BJ (cell line): ENCODE data around the gene ASCL5. TPM values are rescaled to one million over a fixed set of nuclear protein-coding genes. Genes with fewer than 3 reads are reported as not detected.

Experiments
- CTCF ChIA-PET: fragments of 350-600 bp; formaldehyde crosslinking; extraction: SDS; loops from one replicate; lab custom pipeline; 2021; ENCODE audit warnings: antibody characterized with exemption, inconsistent platforms; lab: Yijun Ruan, JAX
- POLR2A ChIA-PET: fragments of 300-600 bp; sonication (Branson Sonifier 250); formaldehyde crosslinking; extraction: SDS; loops from one replicate; lab custom pipeline; 2021; ENCODE audit warnings: antibody characterized with exemption; lab: Charles Lee
- DNase-seq: peaks from one replicate; pipeline ENCODE4 v3.0.0-alpha.2; 2011; ENCODE audit warnings: low read depth
- H3K27me3 ChIP-seq: 2 replicates; pipeline ENCODE4 v1.6.0; 2011; ENCODE audit warnings: low read length; ENCODE audit not compliant: control insufficient read depth, insufficient read depth
- H3K36me3 ChIP-seq: 2 replicates; pipeline ENCODE4 v1.5.1; 2011; ENCODE audit warnings: low read length; ENCODE audit not compliant: control insufficient read depth, insufficient read depth
- H3K4me3 ChIP-seq: 2 replicates; pipeline ENCODE4 v1.5.1; 2011; ENCODE audit warnings: low read depth, mild to moderate bottlenecking, control low read depth, low read length
- CTCF ChIP-seq: IDR thresholded peaks from 2 replicates; pipeline ENCODE4 v1.5.1; 2011; ENCODE audit warnings: low read depth, mild to moderate bottlenecking, control low read depth, inconsistent platforms, low read length, moderate library complexity; ENCODE audit not compliant: insufficient read depth
- polyA plus RNA-seq: library from polyadenylated mRNA; depleted of rRNA; stranded (reverse); fragments of >200 nt; gene quantifications from 2 replicates; pipeline ENCODE4 v1.2.3, GENCODE V29; 2011

The ASCL5 gene
- polyA plus RNA-seq, 1 experiment, result 0.06 TPM

DNA sequence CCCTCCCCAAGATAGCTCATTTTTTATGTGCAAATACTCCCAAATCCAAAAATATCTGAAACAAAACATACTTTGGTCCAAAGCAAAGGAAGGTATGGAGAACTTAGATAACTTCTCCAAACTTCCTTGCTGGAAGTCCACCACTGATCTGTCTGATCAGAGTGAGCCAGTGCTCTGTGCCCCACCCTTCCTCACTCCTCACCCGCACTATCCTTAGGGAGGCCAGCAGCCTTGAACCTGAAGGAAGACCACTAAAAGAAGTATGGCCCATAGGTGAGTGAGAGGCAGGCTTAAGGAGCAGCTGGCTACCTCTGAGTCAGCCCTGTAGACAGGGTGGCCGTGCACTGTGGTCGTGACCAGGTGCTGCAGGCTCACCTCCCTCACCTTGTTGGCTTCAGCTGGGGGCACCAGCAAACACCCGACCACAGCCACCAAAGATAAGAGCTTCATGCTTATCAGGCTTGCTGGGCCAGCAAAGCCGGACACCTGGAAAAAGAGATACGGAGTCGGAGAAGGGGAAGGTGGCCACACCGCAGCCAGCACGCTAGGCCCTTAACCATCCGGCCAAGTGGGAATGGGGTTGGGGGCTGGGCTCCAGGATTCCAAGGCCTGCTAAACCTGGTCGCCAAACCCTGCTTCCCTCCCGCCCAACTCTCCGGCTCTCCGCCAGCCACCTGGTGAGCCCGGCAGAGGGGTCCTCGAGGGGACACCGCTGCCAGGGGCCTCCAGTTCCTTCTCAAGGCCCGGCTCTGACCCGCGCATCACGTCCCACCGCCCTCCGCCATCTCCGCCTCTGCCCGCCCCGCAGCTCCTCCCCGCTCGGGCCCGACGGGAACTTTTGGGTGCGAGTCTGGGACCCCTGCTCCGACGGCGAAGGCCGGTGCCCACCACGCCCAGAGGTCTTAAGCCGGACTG, 26.7 kb upstream of the ASCL5 start:
- CTCF ChIA-PET, result interaction anchor here (0.6 to 1.5 kb wide), 5 partner anchors 12 to 551 kb away, joined by 3 to 7 read pairs (median 3); no protein-coding TSS in a partner anchor
- H3K27me3 ChIP-seq, result peaks cover 7% of the 10 kb centered on the region
- peak overlapping the region; percentile 87 for H3K4me3 ChIP-seq
- H3K36me3 ChIP-seq, result peaks cover 10% of the 10 kb centered on the region
- TF ChIP-seq CTCF, result no peak
- POLR2A ChIA-PET, result interaction anchor here (0.6 kb wide), 1 partner anchor 138 kb away, joined by 4 read pairs; no protein-coding TSS in a partner anchor
- DNase-seq, result no peak

- no peak for DNase-seq
- peak; percentile 41 for TF ChIP-seq CTCF
- H3K36me3 ChIP-seq, result peaks cover 31% of the 10 kb centered on the region
- H3K27me3 ChIP-seq, result no peaks in the 10 kb centered on the region
- H3K4me3 ChIP-seq, result no peak overlapping the region
- ChIA-PET CTCF (interaction anchor here (0.9 to 4.2 kb wide), 8 partner anchors 9 to 73 kb away, joined by 3 to 12 read pairs (median 3); no protein-coding TSS in a partner anchor), POLR2A (no interaction called here)
Observed at GRCh38 chr1:201149400-201149799, 22.4 kb upstream of the ASCL5 start.

DNA sequence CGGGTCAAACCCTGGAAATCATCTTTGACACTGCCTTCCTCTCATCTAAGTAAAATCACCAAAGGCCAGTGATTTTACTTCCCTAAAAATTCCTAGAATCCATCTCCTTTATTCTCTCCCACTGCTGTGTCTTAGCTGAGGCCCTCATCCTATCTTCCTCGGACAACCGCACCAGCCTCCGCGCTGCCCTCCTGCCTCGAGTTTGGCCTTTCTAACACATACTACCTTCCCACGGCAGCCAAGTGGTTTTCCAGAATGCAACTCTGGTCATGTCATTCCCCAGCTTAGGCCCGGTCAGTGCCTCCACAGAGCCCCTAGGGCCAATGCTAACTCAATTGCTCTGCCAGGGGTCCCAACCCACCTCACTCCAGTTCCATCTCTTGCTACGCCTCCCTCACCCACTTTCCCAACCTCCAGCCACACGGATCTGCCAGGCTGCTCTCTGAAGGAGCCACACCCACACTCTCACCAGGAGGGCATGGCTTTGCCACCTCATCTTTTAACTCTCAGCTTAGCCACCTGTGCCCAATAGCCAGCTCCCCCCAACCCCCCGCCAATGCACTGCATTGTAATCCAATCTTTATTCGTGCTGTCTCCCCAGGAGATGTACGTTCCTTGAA, 20.5 kb upstream of the ASCL5 start:
- TF ChIP-seq CTCF, result no peak
- no peak for DNase-seq
- ChIA-PET CTCF (interaction anchor here (1.1 to 4.2 kb wide), 3 partner anchors 8 to 23 kb away, joined by 3 to 12 read pairs (median 4); no protein-coding TSS in a partner anchor), POLR2A (no interaction called here)
- Histone ChIP-seq H3K27me3 (no peaks in the 10 kb centered on the region), H3K4me3 (no peak overlapping the region), H3K36me3 (peaks cover 43% of the 10 kb centered on the region)

DNA sequence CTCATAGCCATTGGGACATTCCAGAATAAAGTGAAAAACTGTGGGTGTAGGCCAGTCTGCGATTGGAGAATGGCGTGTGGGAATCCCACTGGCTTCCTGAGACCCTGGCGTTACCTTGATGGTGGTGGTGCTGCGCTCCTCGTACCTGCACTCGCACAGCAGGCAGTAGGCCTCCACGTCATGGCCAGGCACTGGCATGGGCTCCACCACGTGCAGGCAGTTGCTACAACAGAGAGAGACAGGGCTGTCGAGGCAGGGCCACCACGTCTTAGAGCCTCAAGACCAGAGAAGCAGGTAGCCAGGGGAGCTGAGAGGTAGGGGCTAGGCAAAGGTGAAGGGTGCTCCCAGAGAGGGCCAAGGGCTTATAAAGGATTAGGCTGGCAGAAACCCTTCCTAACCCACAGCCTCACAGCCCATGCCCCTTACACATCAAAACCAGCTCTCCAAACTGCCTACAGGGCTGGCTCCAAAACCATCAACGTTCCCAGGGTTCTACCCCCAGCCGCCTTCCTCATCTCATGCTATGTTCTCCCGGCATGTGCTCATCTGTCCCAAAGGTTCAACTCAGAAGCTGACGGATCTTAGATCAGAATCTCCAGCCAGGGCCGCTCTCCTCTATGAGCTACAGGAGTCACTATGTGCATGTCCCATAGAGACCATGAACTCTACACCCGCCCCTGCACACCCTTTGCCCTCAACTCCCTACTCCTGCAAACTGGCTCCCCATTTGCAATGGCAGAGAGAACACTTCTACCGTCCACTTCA, 19.8 kb upstream of the ASCL5 start:
- TF ChIP-seq CTCF, result no peak
- CTCF ChIA-PET, result interaction anchor here (0.5 to 4.2 kb wide), 4 partner anchors 9 to 229 kb away, joined by 3 to 12 read pairs (median 4); no protein-coding TSS in a partner anchor
- POLR2A ChIA-PET, result no interaction called here
- Histone ChIP-seq H3K4me3 (no peak overlapping the region), H3K36me3 (peaks cover 42% of the 10 kb centered on the region), H3K27me3 (no peaks in the 10 kb centered on the region)
- no peak for DNase-seq
